C4-2B (cell line): ENCODE data around the gene TBC1D20.
A peak's percentile ranks its signal among the peaks of the same experiment; 100 is the strongest.

Experiments
- H3K27ac ChIP-seq: fragments of 450-650 bp; 2 replicates; pipeline ENCODE4 v1.5.1; 2017
- ZFX ChIP-seq: fragments of 450-650 bp; IDR thresholded peaks from 2 replicates; pipeline ENCODE4 v1.6.1; 2017
- TF ChIP-seq, protein P1 (sequence below): fragments of 450-650 bp; conservative IDR thresholded peaks from 2 replicates; pipeline ENCODE4 v1.5.1; 2017; ENCODE audit warnings: mild to moderate bottlenecking

The TBC1D20 gene

GRCh38 chr20:414161-414560 lies 48.2 kb downstream of the TBC1D20 start:
- TF ChIP-seq, protein P1, sequence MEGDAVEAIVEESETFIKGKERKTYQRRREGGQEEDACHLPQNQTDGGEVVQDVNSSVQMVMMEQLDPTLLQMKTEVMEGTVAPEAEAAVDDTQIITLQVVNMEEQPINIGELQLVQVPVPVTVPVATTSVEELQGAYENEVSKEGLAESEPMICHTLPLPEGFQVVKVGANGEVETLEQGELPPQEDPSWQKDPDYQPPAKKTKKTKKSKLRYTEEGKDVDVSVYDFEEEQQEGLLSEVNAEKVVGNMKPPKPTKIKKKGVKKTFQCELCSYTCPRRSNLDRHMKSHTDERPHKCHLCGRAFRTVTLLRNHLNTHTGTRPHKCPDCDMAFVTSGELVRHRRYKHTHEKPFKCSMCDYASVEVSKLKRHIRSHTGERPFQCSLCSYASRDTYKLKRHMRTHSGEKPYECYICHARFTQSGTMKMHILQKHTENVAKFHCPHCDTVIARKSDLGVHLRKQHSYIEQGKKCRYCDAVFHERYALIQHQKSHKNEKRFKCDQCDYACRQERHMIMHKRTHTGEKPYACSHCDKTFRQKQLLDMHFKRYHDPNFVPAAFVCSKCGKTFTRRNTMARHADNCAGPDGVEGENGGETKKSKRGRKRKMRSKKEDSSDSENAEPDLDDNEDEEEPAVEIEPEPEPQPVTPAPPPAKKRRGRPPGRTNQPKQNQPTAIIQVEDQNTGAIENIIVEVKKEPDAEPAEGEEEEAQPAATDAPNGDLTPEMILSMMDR = no peak
- TF ChIP-seq ZFX = no peak
- no peak overlapping the region for H3K27ac ChIP-seq

- H3K27ac ChIP-seq = no peak overlapping the region
- TF ChIP-seq, protein P1 = no peak
- no peak for TF ChIP-seq ZFX
Observed at GRCh38 chr20:412081-412480, 50.3 kb downstream of the TBC1D20 start.

DNA sequence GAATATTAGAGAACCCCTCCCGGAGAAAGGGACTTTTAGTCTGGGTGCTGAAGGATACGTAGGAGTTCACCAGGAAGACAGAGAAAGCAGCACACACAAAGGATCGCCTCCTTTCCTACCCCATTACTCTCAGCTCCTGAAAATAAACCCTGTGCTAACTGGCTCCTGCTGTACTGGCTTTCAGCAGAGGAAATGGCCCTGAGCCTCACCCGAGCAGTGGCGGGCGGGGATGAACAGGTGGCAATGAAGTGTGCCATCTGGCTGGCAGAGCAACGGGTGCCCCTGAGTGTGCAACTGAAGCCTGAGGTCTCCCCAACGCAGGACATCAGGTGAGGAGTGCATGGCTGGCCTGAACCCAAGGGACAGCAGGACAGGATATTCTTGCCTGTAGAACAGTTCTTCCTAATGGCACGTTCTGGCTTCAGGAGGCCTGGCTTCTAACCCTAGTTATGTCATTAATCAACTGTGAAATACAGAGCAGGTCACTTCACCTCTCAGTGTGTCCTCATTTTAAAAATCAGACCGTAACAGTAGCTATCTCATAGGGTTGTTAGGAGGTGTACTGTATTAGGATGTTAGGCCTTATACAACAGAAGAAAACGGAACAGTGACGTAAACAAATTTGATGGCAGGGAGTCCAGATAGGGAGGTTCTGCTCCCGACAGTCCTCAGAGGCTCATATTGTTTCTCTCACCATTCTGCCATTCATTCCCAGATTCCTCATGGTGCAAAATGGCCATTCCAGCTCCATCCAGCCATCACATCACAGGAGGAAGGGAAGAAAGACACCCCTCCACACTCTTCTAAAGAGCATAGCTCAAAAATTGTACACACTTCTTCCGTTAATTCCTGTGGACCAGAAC lies 52.4 kb downstream of the TBC1D20 start:
- H3K27ac ChIP-seq = peak overlapping the region; percentile 97
- TF ChIP-seq, protein P1 = no peak
- no peak for TF ChIP-seq ZFX

DNA sequence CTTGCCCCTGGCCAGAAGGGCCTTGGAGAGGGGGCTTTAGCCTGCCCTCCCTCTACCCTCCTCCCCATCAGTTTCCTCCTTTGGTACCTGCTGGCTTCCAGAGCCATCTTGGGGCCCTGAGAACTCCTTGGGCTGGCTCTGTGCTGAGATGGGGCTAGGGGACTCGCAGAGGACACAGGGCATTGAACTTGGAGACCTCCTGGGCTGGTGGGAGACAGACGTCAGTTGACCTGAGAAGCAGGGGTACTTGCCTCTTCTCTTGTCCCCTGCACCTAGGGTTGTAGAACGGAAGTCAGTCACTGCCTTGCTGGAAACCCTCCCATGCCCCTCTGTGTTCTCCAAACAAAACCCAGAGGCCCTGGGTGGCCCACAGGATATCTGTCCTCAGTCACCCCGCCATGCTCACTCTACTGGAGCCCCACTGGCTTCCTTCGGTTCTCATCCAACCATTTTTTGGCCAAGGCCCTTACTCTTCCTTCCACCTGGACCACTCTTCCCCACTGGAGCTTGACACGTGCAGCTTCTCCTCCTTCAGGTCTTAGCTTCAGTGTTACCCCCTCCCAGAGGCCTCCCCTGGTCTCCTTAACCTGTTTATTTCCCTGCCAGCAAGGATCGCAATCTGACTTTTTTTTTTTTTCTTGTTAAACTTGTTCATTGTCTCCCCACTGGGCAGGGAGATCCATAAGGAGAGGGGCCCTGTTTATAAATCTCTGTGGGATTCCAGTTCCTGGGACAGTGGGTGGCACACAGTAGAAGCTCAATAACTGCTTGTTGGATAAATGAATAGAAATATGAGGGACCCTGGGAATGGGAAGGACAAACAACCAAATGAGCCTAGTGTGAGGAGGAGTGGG lies 53.3 kb downstream of the TBC1D20 start:
- H3K27ac ChIP-seq = peak overlapping the region; percentile 97
- TF ChIP-seq, protein P1 = no peak
- no peak for TF ChIP-seq ZFX

DNA sequence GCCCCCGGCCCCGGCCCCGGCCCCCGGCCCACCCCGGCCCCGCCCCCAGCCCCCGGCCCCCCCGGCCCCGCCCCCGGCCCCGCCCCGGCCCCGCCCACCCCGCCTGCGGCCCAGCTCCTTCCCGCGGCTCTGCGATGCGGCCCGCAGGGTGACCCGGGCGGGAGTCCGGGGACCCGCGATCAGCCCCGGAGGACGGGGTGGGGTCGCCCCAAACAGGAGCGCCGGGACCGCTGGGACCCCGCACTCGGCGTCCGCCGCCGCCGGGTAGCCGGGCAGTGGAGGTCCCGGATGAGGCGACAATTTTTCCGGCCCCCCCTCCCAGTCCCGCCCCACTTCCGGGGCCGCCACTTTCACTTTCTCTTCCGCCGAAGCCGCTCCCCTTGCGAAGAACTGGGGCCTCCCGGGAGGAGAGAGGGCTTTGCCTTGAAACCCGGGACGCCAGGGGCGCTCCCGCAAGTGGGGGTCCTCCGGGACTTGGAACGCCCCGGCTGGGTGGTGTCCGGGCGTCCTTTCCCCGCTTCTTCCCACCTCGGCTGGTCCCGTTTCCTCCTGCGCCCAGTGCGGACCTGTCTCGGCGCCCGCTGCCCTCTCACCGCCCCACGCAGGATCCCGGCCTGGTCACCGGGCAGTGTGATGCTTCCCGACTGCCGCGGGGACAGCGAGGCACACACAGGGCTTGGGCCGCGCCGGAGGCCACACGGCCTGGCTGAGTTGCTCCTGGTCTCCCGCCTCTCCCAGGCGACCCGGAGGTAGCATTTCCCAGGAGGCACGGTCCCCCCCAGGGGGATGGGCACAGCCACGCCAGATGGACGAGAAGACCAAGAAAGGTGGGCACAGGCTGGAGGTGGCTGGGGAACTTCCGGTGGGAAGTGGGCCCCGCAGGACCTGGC lies 54.1 kb downstream of the TBC1D20 start, which contains the start of gene RBCK1:
TSS of gene RBCK1 (plus strand) at position 347 of the 890 bp plus-strand sequence. CDS start at position 806, 459 bp downstream.
- H3K27ac ChIP-seq = peak within 1 kb of the TSS; percentile 97
- TF ChIP-seq ZFX = peak; percentile 65
- TF ChIP-seq, protein P1 = no peak

- peak overlapping the region; percentile 97 for H3K27ac ChIP-seq
- TF ChIP-seq, protein P1 = peak; percentile 50
- TF ChIP-seq ZFX = no peak
Observed at GRCh38 chr20:407133-407952, 55.0 kb downstream of the TBC1D20 start.
